GM21423 (cell line): Measurements from ENCODE around the gene HDAC4.

Source experiments
- ATAC-seq: cut with Tn5 transposase; IDR thresholded peaks from one replicate; pipeline ENCODE4 v1.9.1; 2021; ENCODE audit warnings: mild to moderate bottlenecking, moderate library complexity; ENCODE audit not compliant: unreplicated experiment

HDAC4 gene

DNA sequence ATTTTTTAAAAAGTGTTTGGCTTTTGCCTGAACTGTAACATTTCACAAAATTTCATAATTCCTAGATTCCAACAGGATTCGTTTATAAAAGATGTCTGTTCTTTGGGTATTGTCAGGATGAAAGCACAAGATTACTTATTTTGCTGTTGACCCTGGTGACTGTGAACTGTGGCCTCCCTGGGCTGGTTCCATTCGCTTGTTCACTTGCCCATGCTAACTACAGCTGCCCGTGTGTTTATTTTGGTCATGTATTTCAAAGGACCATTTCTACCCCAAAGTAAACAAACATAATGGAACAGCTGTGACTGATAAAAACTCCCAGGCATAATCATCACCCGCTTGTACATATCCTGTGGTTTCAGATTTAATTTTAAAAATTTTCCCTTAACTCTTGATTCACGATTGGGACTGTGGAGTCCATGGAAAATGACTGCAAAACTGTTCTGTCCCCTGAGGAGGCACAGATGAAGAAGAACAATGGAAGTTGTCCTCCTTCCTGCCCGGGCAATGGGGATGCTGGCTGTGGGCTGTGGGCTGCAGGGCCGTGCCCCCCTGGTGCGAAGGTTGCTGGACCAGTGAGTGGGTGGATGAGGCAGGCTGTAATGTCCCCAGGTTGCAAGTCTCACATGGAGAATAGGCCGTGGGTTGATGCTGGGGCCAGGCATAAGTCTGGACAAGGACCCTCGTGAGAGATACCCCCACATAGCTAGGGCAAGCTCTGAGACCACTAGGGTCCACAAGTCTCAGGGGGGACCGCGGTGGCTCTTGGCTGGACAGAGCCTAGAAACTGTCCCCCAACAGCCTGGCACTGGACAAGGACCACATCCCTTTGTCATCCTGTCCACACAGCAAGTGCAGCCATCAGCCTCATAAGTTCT lies 28.9 kb upstream of the HDAC4 start:
- no peak for ATAC-seq

- no peak for ATAC-seq
Observed at GRCh38 chr2:239425631-239426030, 24.8 kb upstream of the HDAC4 start.

- no peak for ATAC-seq
Observed at GRCh38 chr2:239424337-239425045, 23.7 kb upstream of the HDAC4 start.

GRCh38 chr2:239423551-239423950 lies 22.7 kb upstream of the HDAC4 start:
- no peak for ATAC-seq

GRCh38 chr2:239421851-239422250 lies 21.0 kb upstream of the HDAC4 start:
- no peak for ATAC-seq

DNA sequence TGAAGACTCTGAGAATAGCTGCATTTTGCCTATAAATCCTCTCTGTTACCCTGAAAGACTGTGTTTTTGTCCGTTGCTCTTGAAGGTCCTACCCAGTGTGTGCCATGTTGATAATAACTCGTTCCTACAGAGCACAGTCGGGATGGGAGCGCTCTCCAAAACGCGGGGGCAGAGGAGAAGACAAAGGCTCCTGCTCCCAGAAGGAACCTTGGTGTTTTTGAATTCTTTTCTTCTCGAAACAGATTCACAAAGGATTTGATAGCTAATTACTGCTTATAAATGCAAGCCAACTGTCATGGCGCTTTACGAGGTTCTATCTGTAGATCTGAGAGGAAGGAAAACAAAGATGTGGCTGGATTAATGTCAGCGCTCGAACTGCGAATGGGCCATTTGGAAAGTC lies 19.3 kb upstream of the HDAC4 start:
- ATAC-seq, result no peak

GRCh38 chr2:239418918-239419317 lies 18.1 kb upstream of the HDAC4 start:
- ATAC-seq, result no peak

DNA sequence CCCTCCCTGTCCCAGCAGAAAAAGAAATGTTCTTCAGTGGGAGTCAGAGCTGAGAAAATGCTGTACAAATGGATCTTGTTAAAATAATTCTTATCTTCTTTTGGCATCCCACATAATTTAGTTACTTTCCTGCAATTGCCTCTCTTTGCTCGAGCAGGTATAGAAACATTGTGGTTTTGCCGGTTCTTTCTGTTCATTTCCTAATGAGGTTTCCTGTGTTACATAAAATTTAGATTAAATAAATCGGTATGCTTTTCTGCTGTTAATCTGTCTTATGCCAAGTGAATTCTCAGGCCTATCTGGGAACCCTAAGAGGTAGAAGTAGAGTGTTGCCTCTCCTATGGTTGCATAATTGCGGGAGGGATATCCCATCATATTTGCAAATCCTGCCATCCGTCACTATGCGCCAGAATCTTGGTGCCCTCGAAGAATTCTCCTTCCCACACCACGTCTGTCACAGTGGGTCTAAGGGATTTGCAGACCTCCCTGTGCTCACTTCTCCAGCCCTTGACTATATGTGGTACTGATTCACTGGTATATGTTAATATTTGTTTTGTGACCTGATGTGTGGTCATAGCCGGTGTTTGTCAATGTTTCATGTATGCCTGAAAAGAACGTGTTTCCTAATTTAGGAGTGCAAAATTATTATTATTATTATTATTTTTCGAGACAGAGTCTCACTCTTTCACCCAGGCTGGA lies 12.2 kb upstream of the HDAC4 start:
- ATAC-seq, result no peak

DNA sequence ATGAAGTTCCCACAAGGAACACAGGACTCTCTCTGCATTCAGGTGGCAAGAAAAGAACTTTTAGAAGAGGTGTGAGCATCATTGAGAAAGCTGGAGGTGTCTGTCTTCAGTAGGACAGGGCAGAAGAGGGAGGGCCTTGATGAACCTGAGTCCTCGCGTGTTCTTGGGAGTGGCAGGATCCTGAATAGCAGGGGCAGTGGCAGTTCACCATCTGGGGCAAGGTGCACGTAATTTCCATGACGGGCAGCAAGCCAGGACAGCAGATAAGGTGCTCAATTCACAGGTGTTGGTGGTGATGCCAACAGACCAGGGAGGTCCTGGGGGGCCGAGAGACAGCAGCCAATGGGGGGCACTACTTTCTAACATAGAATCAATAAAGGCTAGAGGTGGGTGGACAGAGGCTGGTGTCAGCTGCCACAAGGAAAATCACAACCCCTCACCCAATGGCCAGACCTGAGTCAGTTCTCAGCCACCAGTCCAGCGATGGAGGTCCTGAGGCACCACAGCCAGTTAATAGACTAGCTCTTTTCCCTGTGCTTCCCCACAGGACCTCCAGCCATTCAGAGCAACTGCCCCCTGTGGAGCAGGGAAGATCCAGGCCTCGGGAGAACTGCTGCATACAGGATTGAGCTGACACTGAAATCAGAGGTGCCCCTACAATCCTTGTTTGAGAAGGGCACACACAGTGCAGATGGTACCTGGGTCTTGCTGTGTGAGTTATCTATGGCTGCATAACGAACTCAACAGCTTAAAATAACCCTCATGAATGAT lies 10.9 kb upstream of the HDAC4 start:
- ATAC-seq, result no peak

- no peak for ATAC-seq
Observed at GRCh38 chr2:239411117-239411516, 10.3 kb upstream of the HDAC4 start.

DNA sequence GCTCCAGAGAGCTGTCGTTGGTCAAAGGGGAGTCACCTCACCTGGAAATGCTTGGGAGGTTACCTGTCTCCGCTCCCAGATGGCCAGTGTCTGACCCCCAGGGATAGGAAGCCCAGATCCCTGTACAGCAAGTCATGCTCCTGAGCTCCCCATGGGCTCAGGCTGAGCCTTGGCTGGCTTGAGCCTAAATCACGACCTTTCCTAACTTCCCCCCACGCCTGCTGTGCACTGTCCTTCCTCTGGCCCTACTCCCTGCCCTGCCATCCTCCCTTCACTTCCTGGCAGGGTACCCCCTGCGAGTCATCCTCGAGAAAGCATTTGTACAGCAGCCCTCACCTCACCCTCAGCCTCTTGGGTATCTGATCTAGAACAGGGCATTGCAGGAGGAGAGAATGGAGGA lies 9.2 kb upstream of the HDAC4 start:
- no peak for ATAC-seq

DNA sequence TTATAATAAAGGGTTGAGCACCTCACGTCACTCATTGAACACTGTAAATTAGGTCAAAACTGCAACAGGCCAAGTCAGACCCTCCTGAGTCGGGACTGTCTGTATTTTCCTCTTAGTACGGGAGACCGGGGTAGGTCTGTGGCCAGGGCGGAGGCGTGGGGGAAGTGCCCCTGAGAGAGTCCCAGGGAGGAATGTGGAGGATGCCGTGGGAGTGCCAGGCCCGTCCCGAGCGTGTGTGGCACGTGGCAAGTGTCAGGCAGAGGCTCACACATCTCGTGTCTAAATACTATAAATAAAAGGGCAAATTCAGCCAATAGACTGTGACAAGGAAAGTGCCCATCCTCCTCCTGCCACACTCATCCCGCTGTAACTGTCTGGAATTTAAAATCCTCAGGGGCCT lies 6.3 kb upstream of the HDAC4 start:
- ATAC-seq, result no peak

DNA sequence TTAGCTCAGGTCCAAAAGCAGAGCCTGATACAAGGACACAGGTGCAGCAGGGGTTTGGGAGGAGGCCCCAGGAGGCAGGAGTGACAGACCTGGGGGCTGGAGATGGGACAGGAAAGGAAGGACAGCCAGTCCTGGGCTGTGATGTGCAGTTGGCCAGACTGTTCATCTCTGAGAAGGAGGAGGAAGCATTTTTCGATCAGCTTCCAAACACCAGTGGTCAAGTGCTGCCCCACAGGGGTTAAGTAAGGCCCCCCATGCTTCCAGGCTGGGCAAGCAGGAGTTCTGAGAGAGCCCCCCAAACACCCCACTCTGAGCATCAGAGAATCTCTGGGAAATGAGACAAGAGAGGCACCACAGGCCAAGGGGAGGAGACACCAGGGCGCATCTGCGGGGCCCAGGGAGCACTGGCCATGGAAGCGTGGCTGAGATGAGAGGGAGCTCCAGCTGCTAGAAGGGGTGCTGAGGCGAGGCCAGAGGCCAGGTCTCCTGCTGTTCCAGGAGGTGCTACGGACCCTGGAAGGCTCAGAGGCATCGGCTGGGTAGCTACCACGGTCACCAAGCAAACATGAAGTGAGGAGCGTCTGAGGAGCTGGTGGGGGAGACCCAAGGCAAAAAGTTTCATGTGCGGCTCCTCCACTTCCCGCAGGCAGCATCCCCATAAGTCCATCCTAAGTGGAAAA lies 5.6 kb upstream of the HDAC4 start:
- no peak for ATAC-seq

DNA sequence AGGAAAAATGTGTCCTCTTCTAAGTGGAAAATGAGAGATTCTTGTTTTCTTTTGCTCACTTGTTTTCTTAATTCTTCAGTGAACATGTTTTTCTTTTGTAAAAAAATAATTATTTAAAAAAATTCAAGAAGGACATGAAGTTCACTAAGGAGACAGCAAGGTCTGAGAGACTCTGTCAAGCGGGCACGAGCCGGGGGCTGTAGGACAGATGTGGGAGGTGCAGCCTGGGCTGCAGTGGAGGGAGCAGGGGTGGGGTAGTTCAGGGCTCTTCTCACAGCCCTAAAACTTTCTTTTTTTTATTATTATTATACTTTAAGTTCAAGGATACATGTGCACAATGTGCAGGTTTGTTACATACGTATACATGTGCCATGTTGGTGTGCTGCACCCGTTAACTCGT lies 4.3 kb upstream of the HDAC4 start:
- ATAC-seq, result no peak

DNA sequence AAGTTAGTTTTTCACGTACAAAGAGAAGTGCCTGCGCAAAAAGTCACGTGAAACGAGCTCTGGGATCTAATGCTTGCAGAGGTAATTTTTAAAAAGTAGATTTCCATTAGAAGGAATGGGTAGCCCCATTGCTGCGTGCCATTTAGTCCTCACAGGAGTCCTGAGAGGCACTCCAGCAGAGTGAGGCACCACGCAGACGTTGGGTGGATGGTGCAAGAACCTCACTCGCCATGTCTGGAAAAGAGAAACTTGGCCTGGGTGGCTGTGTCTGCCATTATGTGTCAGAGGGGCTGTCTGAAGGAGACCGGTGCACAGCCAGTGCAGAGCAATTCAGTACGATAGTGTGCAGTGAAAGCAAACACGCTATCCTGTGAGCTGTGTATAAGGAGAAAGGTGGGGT lies 1.8 kb upstream of the HDAC4 start:
- no peak for ATAC-seq

GRCh38 chr2:239401881-239402233 lies 1.0 kb upstream of the HDAC4 start:
- peak; percentile 6 for ATAC-seq

DNA sequence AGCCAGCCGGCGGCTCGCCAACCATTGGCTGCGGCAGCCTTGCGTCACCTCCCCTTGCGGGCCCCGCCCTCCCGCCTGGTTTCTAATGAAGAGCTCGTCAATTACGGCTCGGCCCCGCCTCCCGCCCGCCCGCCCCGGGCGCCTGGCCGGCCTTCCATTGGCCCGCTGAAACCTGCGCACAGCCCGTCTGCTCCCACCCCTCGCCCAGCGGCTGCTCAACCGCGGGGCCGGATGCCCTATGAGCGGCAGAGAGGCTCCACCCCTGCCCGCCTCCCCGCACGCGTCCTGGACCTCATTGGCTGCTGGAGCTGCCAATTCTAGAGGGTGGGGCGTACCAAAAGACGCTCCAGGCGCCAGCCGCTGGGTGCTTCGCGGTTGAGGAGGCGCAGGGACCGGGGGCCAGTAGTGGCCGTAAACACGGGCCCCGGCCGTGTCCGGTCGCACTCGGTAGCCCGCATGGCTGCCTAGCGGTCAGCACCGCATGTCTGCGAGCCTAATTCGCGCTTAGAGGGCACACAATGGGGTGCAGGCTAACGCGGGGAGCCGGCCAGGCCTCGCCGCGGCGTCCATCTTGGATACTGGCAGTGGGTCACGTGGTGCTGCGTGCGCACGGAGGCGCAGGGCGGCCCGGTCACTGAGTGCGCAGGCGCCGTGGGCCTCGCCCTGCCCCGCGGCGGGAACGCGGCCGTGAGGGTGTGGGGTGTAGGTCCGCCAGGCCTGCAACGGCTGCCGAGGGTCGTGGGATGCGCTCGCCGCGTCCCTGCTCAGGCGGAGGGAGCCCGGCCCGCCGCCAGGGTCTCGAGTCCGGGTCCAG lies 454 bp upstream of the HDAC4 start:
- ATAC-seq, result peak; percentile 86

GRCh38 chr2:239399921-239400595 lies 762 bp downstream of the HDAC4 start:
- ATAC-seq, result no peak

DNA sequence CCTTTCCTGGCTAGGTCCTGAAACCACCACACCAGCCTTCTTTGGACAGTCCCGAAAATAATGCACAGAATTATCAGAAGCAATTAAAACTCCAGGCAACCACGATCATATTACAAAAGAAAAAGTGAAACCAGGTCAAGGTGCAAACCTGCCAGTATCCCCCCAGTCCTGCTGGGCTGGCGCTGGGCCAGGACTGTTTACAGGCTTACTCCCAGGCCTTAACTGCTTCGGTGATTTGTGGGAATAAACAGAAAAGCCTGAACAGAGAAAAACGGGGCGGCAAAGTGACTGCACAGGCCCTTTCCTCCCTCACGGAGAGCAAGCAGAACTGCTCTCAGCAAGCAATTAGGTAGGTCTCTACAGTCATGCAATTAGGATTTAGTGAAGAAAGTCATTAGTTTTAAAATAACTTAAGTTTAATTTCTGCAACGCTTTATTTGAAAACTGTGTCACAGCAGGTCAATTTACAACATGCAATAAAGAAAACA lies 1.3 kb downstream of the HDAC4 start:
- ATAC-seq, result no peak
